ENCODE measurements around the gene SCCPDH.
"Not testable (repeated sequence)": the region's sequence is repeated elsewhere in the genome, so short reads cannot be mapped to it uniquely, and the experiment has no call there.

The SCCPDH gene

GRCh38 chr1:246709196-246709595, 15.0 kb upstream of the SCCPDH start:
- DNase-seq: no peak

GRCh38 chr1:246709835-246710234, 14.4 kb upstream of the SCCPDH start:
- no peak for DNase-seq

- no peak for DNase-seq
Measured at GRCh38 chr1:246711548-246712003, 12.6 kb upstream of the SCCPDH start.

GRCh38 chr1:246712428-246712827, 11.8 kb upstream of the SCCPDH start:
- not testable (repeated sequence) for DNase-seq

GRCh38 chr1:246719361-246719760, 4.8 kb upstream of the SCCPDH start:
- not testable (repeated sequence) for DNase-seq

GRCh38 chr1:246720814-246721213, 3.4 kb upstream of the SCCPDH start:
- DNase-seq: not testable (repeated sequence)

- no peak for DNase-seq
Measured at GRCh38 chr1:246722720-246723119, 1.5 kb upstream of the SCCPDH start.

GRCh38 chr1:246724731-246725095, 504 bp downstream of the SCCPDH start:
- DNase-seq: no peak

GRCh38 chr1:246725191-246725590, 982 bp downstream of the SCCPDH start:
- DNase-seq: no peak

GRCh38 chr1:246726255-246726679, 2.1 kb downstream of the SCCPDH start:
- DNase-seq: no peak

- no peak for DNase-seq
Measured at GRCh38 chr1:246726881-246727280, 2.7 kb downstream of the SCCPDH start.

- no peak for DNase-seq
Measured at GRCh38 chr1:246727594-246727993, 3.4 kb downstream of the SCCPDH start.

GRCh38 chr1:246728311-246728710, 4.1 kb downstream of the SCCPDH start:
- DNase-seq: no peak

GRCh38 chr1:246729040-246729439, 4.8 kb downstream of the SCCPDH start:
- DNase-seq: not testable (repeated sequence)

- no peak for DNase-seq
Measured at GRCh38 chr1:246730839-246731238, 6.6 kb downstream of the SCCPDH start.

- DNase-seq: not testable (repeated sequence)
Measured at GRCh38 chr1:246731873-246732272, 7.7 kb downstream of the SCCPDH start.

GRCh38 chr1:246733704-246734103, 9.5 kb downstream of the SCCPDH start:
- DNase-seq: no peak

GRCh38 chr1:246734866-246735265, 10.7 kb downstream of the SCCPDH start:
- DNase-seq: no peak

- DNase-seq: no peak
Measured at GRCh38 chr1:246735735-246736134, 11.5 kb downstream of the SCCPDH start.

- DNase-seq: no peak
Measured at GRCh38 chr1:246742396-246742795, 18.2 kb downstream of the SCCPDH start.

- DNase-seq: not testable (repeated sequence)
Measured at GRCh38 chr1:246746155-246746554, 21.9 kb downstream of the SCCPDH start.

- DNase-seq: no peak
Measured at GRCh38 chr1:246748006-246748405, 23.8 kb downstream of the SCCPDH start.

- no peak for DNase-seq
Measured at GRCh38 chr1:246748867-246749266, 24.7 kb downstream of the SCCPDH start.

GRCh38 chr1:246750752-246751151, 26.5 kb downstream of the SCCPDH start:
- no peak for DNase-seq

GRCh38 chr1:246753670-246754535, 29.7 kb downstream of the SCCPDH start:
- no peak for DNase-seq
